GM19324 (cell line): ENCODE data around the gene SNX11.

Experiments
- ATAC-seq: cut with Tn5 transposase; IDR thresholded peaks from one replicate; pipeline ENCODE4 v1.9.1; 2021; ENCODE audit warnings: mild to moderate bottlenecking, moderate library complexity; ENCODE audit not compliant: unreplicated experiment, low FRiP score

The SNX11 gene

GRCh38 chr17:48160177-48161081 is 52.9 kb downstream of the SNX11 start:
- no peak for ATAC-seq

GRCh38 chr17:48161127-48161905 is 53.8 kb downstream of the SNX11 start:
- ATAC-seq: no peak

GRCh38 chr17:48162306-48162934 is 54.9 kb downstream of the SNX11 start:
- no peak for ATAC-seq

GRCh38 chr17:48162946-48163506 is 55.5 kb downstream of the SNX11 start:
- no peak for ATAC-seq

GRCh38 chr17:48163809-48164208 is 56.2 kb downstream of the SNX11 start:
- no peak for ATAC-seq

DNA sequence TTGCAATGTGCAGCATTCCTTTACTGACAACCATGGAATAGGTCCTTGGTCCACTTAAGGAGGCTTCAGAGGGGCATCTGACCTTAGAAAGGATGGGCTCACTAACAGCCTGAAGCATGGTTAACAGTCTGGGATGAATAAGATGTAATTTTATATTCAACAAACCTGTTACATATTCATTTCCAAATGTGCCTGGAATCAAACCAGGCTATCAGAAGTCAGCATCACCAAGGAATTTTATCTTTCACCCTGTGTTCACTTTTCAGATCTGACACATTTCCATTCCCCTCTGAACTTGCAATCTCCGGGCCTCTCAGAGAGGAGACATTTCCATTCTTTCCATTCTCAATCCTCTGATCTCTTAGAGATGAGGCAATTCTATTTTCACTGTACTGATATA is 62.4 kb downstream of the SNX11 start:
- no peak for ATAC-seq
